Measurements from ENCODE around the gene IMMP2L. TPM values are rescaled to one million over a fixed set of nuclear protein-coding genes. Genes with fewer than 3 reads are reported as not detected.

The IMMP2L gene
- total RNA-seq, 1 experiment from 2014 or later: 13.6 TPM

GRCh38 chr7:111492234-111492633, 70.1 kb downstream of the IMMP2L start:
- Mint-ChIP-seq H3K9me3 (no peaks in the 10 kb centered on the region), H3K27ac (no peak overlapping the region), H3K4me3 (no peak overlapping the region), H3K36me3 (no peaks in the 10 kb centered on the region), H3K4me1 (no peaks in the 10 kb centered on the region), H3K27me3 (ENCODE audit: low read depth) (no peaks in the 10 kb centered on the region)
- ATAC-seq: no peak
- no peak for TF ChIP-seq ZNF532 (CRISPR knock-in tag; IDR thresholded peaks at IDR 0.05; ENCODE audit: borderline replicate concordance)
- TF ChIP-seq GRHL2 (CRISPR knock-in tag; IDR thresholded peaks at IDR 0.05; ENCODE audit: insufficient replicate concordance, severe bottlenecking): no peak
- DNase-seq (ENCODE audit: low spot score): no peak
- ChIA-PET CTCF (no interaction called here), POLR2A (no interaction called here)

- H3K9me3 Mint-ChIP-seq: no peaks in the 10 kb centered on the region
- ATAC-seq: no peak; the same call in 1 of the 2 replicates
Measured at GRCh38 chr7:111486472-111487142, 75.7 kb downstream of the IMMP2L start.

GRCh38 chr7:111485701-111486380, 76.5 kb downstream of the IMMP2L start:
- H3K36me3 Mint-ChIP-seq: no peaks in the 10 kb centered on the region
- CTCF ChIA-PET: no interaction called here
- no peaks in the 10 kb centered on the region for H3K27me3 Mint-ChIP-seq (ENCODE audit: low read depth)
- H3K4me3 Mint-ChIP-seq: no peak overlapping the region
- TF ChIP-seq ZNF423 (CRISPR knock-in tag; IDR thresholded peaks at IDR 0.05) (no peak), USF2 (CRISPR knock-in tag; IDR thresholded peaks at IDR 0.05) (no peak), CTCF (IDR thresholded peaks at IDR 0.05) (no peak)
- ATAC-seq: no peak
- no peaks in the 10 kb centered on the region for H3K9me3 Mint-ChIP-seq
- H3K27ac Mint-ChIP-seq: no peak overlapping the region
- POLR2A ChIA-PET: interaction anchor here (0.6 kb wide), 1 partner anchor 556 kb away, joined by 3 read pairs; no protein-coding TSS in a partner anchor
- no peak for DNase-seq (ENCODE audit: low spot score)
- H3K4me1 Mint-ChIP-seq: no peaks in the 10 kb centered on the region

More at GRCh38 chr7:111486472-111487142, 75.7 kb downstream of the IMMP2L start:
- DNase-seq (ENCODE audit: low spot score): no peak
- no peaks in the 10 kb centered on the region for H3K27me3 Mint-ChIP-seq (ENCODE audit: low read depth)
- no peak overlapping the region for H3K27ac Mint-ChIP-seq
- H3K36me3 Mint-ChIP-seq: no peaks in the 10 kb centered on the region
- no peaks in the 10 kb centered on the region for H3K4me1 Mint-ChIP-seq
- no peak overlapping the region for H3K4me3 Mint-ChIP-seq
- TF ChIP-seq ZNF232 (CRISPR knock-in tag; IDR thresholded peaks at IDR 0.05) (no peak), CTCF (IDR thresholded peaks at IDR 0.05) (0 out of 2 replicates have a peak, but pooled peaks have one; percentile 32)
- ChIA-PET CTCF (no interaction called here), POLR2A (no interaction called here)

GRCh38 chr7:111483078-111483477, 79.2 kb downstream of the IMMP2L start:
- ATAC-seq: no peak
- no peak overlapping the region for H3K4me3 Mint-ChIP-seq
- POLR2A ChIA-PET: no interaction called here
- no peaks in the 10 kb centered on the region for H3K4me1 Mint-ChIP-seq
- H3K9me3 Mint-ChIP-seq: no peaks in the 10 kb centered on the region; the same call in 1 of the 2 replicates
- CTCF ChIA-PET: interaction anchor here (1.3 kb wide), 1 partner anchor 246 kb away, joined by 3 read pairs; no protein-coding TSS in a partner anchor
- no peak for DNase-seq (ENCODE audit: low spot score)
- no peaks in the 10 kb centered on the region for H3K27me3 Mint-ChIP-seq (ENCODE audit: low read depth)
- H3K27ac Mint-ChIP-seq: no peak overlapping the region
- no peaks in the 10 kb centered on the region for H3K36me3 Mint-ChIP-seq
- TF ChIP-seq PRRX2 (CRISPR knock-in tag; IDR thresholded peaks at IDR 0.05): no peak
- no peak for TF ChIP-seq TP53 (CRISPR knock-in tag; IDR thresholded peaks at IDR 0.05)
- no peak for TF ChIP-seq NR1H2 (CRISPR knock-in tag; IDR thresholded peaks at IDR 0.05)
- TF ChIP-seq ETV6 (CRISPR knock-in tag; IDR thresholded peaks at IDR 0.05): no peak
- TF ChIP-seq ZNF512 (CRISPR knock-in tag; IDR thresholded peaks at IDR 0.05; ENCODE audit: borderline replicate concordance): no peak
- TF ChIP-seq NFYB (CRISPR knock-in tag; conservative IDR thresholded peaks at IDR 0.05; ENCODE audit: low read depth): no peak
- TF ChIP-seq ZNF281 (CRISPR knock-in tag; IDR thresholded peaks at IDR 0.05): no peak

Measured in WTC11 (cell line).